Panc1 (cell line): ENCODE measurements around the gene KANK2.

Source experiments
- POLR2AphosphoS5 ChIP-seq: IDR thresholded peaks from 2 replicates; pipeline ENCODE4 v1.6.1; 2012; ENCODE audit warnings: mild to moderate bottlenecking, low read depth, low read length, moderate library complexity
- REST ChIP-seq, 2 experiments: IDR thresholded peaks; 2 replicates each; pipeline ENCODE4 v1.6.1; 2011 to 2012; ENCODE audit warnings: low read depth in 2 of 2, control low read depth in 1 of 2, low read length in 1 of 2, mild to moderate bottlenecking in 1 of 2, moderate library complexity in 1 of 2; ENCODE audit not compliant: insufficient read depth in 1 of 2
- TCF7L2 ChIP-seq: IDR thresholded peaks from 2 replicates; pipeline ENCODE4 v1.6.1; 2011; ENCODE audit warnings: mild to moderate bottlenecking, low read depth, low read length, inconsistent platforms
- TF ChIP-seq, protein P1 (sequence below): fragments of 450-650 bp; IDR thresholded peaks from 2 replicates; pipeline ENCODE4 v1.5.1; 2017; ENCODE audit warnings: mild to moderate bottlenecking

DNA sequence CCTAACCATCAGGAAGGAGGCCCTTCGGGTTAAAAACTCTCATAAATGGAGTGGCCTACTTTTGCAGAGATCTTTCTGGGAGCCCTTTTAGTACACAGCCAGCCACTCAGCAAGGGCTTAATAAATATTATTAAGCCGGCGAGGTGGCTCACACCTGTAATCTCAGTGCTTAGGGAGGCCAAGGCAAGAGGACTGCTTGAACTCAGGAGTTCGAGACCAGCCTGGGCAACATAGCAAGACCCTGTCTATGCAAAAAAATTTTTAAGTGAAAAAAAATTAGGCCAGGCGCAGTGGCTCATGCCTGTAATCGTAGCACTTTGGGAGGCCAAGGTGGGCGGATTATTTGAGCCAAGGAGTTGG, 810 bp upstream of the KANK2 start:
- TF ChIP-seq, protein P1, sequence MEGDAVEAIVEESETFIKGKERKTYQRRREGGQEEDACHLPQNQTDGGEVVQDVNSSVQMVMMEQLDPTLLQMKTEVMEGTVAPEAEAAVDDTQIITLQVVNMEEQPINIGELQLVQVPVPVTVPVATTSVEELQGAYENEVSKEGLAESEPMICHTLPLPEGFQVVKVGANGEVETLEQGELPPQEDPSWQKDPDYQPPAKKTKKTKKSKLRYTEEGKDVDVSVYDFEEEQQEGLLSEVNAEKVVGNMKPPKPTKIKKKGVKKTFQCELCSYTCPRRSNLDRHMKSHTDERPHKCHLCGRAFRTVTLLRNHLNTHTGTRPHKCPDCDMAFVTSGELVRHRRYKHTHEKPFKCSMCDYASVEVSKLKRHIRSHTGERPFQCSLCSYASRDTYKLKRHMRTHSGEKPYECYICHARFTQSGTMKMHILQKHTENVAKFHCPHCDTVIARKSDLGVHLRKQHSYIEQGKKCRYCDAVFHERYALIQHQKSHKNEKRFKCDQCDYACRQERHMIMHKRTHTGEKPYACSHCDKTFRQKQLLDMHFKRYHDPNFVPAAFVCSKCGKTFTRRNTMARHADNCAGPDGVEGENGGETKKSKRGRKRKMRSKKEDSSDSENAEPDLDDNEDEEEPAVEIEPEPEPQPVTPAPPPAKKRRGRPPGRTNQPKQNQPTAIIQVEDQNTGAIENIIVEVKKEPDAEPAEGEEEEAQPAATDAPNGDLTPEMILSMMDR: no peak
- TF ChIP-seq REST (IDR thresholded peaks at IDR 0.05; ENCODE audit: insufficient read depth in 1 of 2, low read depth in 2 of 2, low read length in 1 of 2): no peak
- no peak for TF ChIP-seq TCF7L2
- no peak for TF ChIP-seq POLR2AphosphoS5
